HFF-Myc (cell line): Measurements from ENCODE around the gene BMERB1.

ENCODE experiments used
- DNase-seq: peaks from one replicate; pipeline ENCODE4 v3.0.0-alpha.2; 2011; ENCODE audit warnings: low read depth; ENCODE audit errors: extremely low read depth
- H3K4me3 ChIP-seq: replicated peaks from 2 replicates; pipeline ENCODE4 v1.5.1; 2011; ENCODE audit warnings: low read depth, mild to moderate bottlenecking, control low read depth, low read length
- TF ChIP-seq, protein P1 (sequence below): IDR thresholded peaks from 2 replicates; pipeline ENCODE4 v1.5.1; 2012; ENCODE audit warnings: mild to moderate bottlenecking, low read depth, low read length, control low read depth; ENCODE audit errors: missing control alignments

Gene BMERB1

DNA sequence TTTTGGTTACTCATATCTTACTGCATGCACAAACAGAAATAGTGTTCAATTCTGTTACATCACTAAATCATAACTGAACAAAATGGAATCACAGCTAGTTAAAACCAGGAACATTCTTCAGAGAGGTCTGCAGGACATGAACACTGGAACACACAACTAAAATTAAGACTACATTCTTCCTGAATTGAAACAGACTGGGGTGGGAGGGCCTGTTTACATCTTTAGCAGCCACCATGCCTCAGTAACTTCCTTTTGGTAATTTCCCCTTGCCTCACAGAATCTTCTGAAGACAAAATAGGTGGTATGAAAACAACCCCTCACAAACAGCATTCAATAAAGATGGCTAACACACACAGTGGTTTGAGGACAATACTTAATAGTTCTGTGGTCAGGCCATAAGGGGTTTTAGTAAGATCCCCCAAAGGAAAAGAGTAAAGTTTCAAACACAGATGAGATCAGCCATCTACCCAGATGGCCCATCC is 202.0 kb downstream of the BMERB1 start:
- TF ChIP-seq, protein P1, sequence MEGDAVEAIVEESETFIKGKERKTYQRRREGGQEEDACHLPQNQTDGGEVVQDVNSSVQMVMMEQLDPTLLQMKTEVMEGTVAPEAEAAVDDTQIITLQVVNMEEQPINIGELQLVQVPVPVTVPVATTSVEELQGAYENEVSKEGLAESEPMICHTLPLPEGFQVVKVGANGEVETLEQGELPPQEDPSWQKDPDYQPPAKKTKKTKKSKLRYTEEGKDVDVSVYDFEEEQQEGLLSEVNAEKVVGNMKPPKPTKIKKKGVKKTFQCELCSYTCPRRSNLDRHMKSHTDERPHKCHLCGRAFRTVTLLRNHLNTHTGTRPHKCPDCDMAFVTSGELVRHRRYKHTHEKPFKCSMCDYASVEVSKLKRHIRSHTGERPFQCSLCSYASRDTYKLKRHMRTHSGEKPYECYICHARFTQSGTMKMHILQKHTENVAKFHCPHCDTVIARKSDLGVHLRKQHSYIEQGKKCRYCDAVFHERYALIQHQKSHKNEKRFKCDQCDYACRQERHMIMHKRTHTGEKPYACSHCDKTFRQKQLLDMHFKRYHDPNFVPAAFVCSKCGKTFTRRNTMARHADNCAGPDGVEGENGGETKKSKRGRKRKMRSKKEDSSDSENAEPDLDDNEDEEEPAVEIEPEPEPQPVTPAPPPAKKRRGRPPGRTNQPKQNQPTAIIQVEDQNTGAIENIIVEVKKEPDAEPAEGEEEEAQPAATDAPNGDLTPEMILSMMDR, result no peak
- no peak for DNase-seq
- H3K4me3 ChIP-seq, result no peak overlapping the region
